GM12872 (cell line): ENCODE measurements around the gene MARVELD1.
A peak's percentile ranks its signal among the peaks of the same experiment; 100 is the strongest.

Experiments used
- TF ChIP-seq, protein P1 (sequence below): IDR thresholded peaks from 3 replicates; pipeline ENCODE4 v1.5.1; 2011; ENCODE audit warnings: low read depth, mild to moderate bottlenecking, low read length, moderate library complexity; ENCODE audit not compliant: insufficient read depth

The MARVELD1 gene

DNA sequence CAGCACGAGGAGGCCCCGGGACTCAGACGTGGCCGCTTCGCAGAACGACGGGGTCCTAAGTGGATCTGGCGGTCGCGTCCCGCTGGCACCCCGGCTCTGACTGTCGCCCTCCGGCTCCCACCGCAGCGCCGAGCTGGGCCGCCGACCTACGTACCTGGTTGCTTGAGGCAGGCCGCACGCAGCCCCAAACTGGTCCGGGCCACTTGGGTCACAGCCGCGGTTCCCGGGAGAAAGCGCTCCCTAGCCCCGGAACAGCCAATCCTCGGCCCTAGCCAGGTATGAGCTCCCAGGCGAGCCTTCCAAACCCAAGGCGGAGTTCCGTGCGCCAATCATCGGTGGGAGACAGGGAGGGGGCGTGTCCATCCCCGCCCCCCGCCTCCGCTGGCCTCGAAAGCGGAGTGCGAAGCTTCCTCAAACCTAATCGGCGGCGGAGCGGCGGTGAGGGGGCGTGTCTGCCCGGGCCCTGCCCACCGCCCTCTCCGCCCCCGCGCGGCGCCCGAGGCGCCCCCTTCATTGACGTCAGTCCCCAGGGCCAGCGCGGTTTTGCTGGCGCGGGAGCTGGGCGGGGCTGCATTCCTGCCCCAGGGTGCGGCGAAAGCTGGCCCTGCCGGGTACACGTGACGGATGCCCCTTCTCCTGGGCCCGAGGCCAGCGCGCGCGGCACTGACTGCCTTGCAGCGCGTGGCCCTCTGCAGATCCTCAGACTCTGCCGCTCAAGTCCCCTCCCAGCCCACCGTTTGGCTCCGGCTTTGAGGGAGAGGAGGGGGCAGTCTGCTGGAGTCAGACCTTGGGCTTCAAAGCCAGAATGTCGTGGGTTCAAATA is 26.4 kb upstream of the MARVELD1 start, which contains the start of gene AVPI1:
TSS of gene AVPI1 (minus strand) at position 280 of the 823 bp plus-strand sequence. CDS start 7,336 bp downstream, outside the sequence.
- TF ChIP-seq, protein P1, sequence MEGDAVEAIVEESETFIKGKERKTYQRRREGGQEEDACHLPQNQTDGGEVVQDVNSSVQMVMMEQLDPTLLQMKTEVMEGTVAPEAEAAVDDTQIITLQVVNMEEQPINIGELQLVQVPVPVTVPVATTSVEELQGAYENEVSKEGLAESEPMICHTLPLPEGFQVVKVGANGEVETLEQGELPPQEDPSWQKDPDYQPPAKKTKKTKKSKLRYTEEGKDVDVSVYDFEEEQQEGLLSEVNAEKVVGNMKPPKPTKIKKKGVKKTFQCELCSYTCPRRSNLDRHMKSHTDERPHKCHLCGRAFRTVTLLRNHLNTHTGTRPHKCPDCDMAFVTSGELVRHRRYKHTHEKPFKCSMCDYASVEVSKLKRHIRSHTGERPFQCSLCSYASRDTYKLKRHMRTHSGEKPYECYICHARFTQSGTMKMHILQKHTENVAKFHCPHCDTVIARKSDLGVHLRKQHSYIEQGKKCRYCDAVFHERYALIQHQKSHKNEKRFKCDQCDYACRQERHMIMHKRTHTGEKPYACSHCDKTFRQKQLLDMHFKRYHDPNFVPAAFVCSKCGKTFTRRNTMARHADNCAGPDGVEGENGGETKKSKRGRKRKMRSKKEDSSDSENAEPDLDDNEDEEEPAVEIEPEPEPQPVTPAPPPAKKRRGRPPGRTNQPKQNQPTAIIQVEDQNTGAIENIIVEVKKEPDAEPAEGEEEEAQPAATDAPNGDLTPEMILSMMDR, result no peak

- TF ChIP-seq, protein P1, result no peak
Observed at GRCh38 chr10:97687785-97688781, 25.4 kb upstream of the MARVELD1 start.

- TF ChIP-seq, protein P1, result no peak
Observed at GRCh38 chr10:97689559-97690020, 23.9 kb upstream of the MARVELD1 start.

- TF ChIP-seq, protein P1, result no peak
Observed at GRCh38 chr10:97690133-97690532, 23.4 kb upstream of the MARVELD1 start.

- TF ChIP-seq, protein P1, result peak; percentile 90
Observed at GRCh38 chr10:97701438-97702069, 12.0 kb upstream of the MARVELD1 start.

GRCh38 chr10:97703398-97704067 is 10.0 kb upstream of the MARVELD1 start:
- TF ChIP-seq, protein P1, result no peak
